ENCODE data around the gene DDX1. TPM values are rescaled to one million over a fixed set of nuclear protein-coding genes. Genes with fewer than 3 reads are reported as not detected.

Gene DDX1
- total RNA-seq, 4 donors from 2014 or later = 63.0 to 85.6 (median 75.2) TPM

DNA sequence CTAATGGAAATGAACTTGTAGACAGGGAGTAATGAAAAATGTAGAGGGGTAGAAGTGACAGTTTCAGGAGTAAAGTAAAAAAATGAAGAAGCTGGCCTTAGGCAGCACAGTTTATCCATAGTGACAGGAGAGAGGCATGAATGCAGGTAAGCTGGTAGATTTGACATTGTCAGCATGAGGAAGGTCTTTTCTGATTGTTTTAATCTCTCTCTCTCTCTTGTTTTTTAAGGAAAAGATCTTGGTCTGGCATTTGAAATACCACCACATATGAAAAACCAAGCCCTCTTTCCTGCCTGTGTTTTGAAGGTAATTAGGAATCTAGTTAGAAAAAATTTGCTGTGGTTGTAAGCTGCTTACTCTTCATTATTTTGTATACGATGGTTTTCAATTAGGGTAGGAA is 14.1 kb downstream of the DDX1 start:
- Histone ChIP-seq H3K9me3 (no peaks in the 10 kb centered on the region), H3K27ac (no peak overlapping the region), H3K27me3 (no peaks in the 10 kb centered on the region), H3K4me1 (no peaks in the 10 kb centered on the region), H3K4me3 (replicated peaks in 1 of 3) (no peak overlapping the region), H3K36me3 (peaks cover 76 to 89% of the 10 kb centered on the region in 2 donors)
- intact Hi-C loops (cut with DNase I) = no loop called here
- TF ChIP-seq CTCF (IDR thresholded peaks at IDR 0.05) (no peak), POLR2A (IDR thresholded peaks at IDR 0.05) (no peak)
- 48 to 92% methylated on average over 1 of the region's 1 CpG for WGBS, 2 donors
- DNase-seq = no peak

DNA sequence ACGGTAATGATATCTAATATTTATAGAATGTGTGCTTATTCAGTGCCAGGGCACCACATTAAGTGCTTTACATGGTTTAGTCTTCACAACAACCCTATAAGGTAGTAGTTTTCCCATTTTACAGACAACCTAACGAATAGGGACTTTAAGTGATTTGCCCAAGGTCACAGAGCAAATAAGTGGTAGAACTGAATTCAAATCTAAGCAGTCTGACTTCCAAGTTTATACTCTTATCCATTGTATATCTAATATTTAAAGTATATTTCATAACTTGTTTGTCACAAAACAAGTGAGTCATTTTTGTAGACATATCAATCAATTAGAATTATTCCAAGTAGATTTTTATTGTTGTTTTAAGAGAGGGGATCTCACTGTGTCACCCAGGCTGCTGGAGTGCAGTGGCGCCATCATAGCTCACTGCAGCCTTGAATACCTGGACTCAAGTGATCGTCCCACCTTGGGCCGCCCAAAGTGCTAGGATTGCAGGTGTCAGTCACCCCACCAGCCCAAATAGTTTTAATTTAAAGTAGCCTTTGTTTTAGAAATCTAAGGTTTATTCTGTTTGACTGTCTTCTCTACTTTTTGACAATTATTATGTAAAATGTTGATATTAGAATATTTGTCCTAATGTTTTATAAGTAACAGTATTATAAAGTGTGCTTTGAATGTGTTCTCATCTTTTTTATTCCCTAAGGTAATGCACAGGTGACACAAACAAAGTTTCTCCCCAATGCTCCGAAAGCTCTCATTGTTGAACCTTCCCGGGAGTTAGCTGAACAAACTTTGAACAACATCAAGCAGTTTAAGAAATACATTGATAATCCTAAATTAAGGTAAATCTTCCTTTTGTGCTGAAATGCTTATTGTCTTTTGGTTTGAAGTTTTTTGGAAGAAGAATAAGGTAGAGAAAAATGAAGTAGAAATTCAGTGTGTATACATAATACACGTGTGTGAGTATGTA is 15.1 kb downstream of the DDX1 start:
- WGBS, 2 donors = 95 to 96% methylated on average over 8 of the region's 8 CpGs
- H3K36me3 ChIP-seq = peaks cover 67 to 78% of the 10 kb centered on the region in 2 donors

GRCh38 chr2:15607709-15608391 is 16.2 kb downstream of the DDX1 start:
- Histone ChIP-seq H3K4me1 (no peaks in the 10 kb centered on the region), H3K4me3 (replicated peaks in 1 of 3) (no peak overlapping the region), H3K27ac (no peak overlapping the region), H3K27me3 (no peaks in the 10 kb centered on the region), H3K36me3 (peaks cover 56 to 67% of the 10 kb centered on the region in 2 donors), H3K9me3 (no peaks in the 10 kb centered on the region)
- WGBS, 2 donors = 97 to 99% methylated on average over 7 of the region's 7 CpGs
- intact Hi-C loops (cut with DNase I) = no loop called here
- DNase-seq = no peak
- no peak for TF ChIP-seq POLR2A (IDR thresholded peaks at IDR 0.05)
- no peak for TF ChIP-seq CTCF (IDR thresholded peaks at IDR 0.05)

More for the DNA sequence above, 15.1 kb downstream of the DDX1 start:
- intact Hi-C loops (cut with DNase I) = no loop called here
- DNase-seq = no peak
- H3K4me1 ChIP-seq = no peaks in the 10 kb centered on the region
- no peak overlapping the region for H3K4me3 ChIP-seq (replicated peaks in 1 of 3)
- no peak overlapping the region for H3K27ac ChIP-seq
- no peaks in the 10 kb centered on the region for H3K9me3 ChIP-seq
- TF ChIP-seq POLR2A (IDR thresholded peaks at IDR 0.05) = no peak
- TF ChIP-seq CTCF (IDR thresholded peaks at IDR 0.05) = no peak
- no peaks in the 10 kb centered on the region for H3K27me3 ChIP-seq

- Histone ChIP-seq H3K4me3 (replicated peaks in 1 of 3) (no peak overlapping the region), H3K9me3 (no peaks in the 10 kb centered on the region), H3K27ac (no peak overlapping the region), H3K36me3 (peaks cover 51 to 62% of the 10 kb centered on the region in 2 donors), H3K4me1 (no peaks in the 10 kb centered on the region), H3K27me3 (no peaks in the 10 kb centered on the region)
- 95 to 98% methylated on average over 4 of the region's 4 CpGs for WGBS, 2 donors
- intact Hi-C loops (cut with DNase I) = no loop called here
- no peak for DNase-seq
- no peak for TF ChIP-seq POLR2A (IDR thresholded peaks at IDR 0.05)
- TF ChIP-seq CTCF (IDR thresholded peaks at IDR 0.05) = no peak
These were observed 16.7 kb downstream of the DDX1 start for GRCh38 chr2:15608392-15608761.
